GM21526 (cell line): Measurements from ENCODE around the gene PPP1R3G.
"Not testable (repeated sequence)": the region's sequence is repeated elsewhere in the genome, so short reads cannot be mapped to it uniquely, and the experiment has no call there.

ENCODE experiments used
- ATAC-seq: cut with Tn5 transposase; IDR thresholded peaks from one replicate; pipeline ENCODE4 v1.9.1; 2021; ENCODE audit warnings: moderate library complexity; ENCODE audit not compliant: unreplicated experiment, low FRiP score

Gene PPP1R3G

DNA sequence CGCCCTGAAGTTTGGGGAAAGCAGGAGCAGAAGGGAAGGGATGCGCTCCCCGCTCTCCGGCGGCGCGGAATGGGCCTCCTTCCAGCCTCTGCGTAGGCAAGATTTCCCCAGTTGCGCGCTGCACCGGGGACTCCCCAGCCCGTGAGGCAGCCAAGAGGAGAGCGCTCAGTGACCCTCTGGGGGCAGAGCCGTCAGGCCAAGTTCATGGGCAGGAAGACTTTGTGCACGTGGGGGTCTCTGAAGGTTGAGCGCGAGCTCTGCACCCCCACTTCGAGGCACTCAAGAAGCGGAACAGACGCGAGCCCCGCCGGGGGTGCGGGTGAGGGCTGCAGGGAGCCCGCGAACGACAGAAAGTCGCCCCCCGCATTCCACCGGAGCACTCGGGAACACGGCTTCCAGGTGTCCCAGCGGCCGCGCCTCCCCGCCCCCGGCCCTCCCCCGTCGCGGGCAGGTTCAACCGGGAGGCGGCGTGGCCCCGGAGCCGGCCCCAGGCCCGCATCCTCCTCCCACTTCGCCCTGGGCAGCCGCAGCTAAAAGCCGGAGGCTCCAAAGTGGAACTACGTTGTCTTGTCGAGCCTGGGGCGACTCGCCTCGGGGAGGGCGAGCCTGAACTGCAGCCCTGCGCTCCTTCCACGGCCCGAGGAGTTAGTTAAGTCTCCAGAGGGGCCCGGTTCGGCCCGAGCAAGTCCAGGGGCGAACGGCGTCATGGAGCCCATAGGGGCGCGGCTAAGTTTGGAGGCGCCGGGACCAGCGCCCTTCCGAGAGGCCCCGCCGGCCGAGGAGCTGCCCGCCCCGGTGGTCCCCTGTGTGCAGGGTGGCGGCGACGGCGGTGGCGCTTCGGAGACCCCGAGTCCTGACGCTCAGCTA lies at the start of gene PPP1R3G:
TSS of gene PPP1R3G (plus strand) at position 561 of the 867 bp plus-strand sequence. CDS start at position 706, 145 bp downstream.
- no peak for ATAC-seq

- ATAC-seq = no peak
These were observed 48.9 kb upstream of the PPP1R3G start for GRCh38 chr6:5036269-5036668.

DNA sequence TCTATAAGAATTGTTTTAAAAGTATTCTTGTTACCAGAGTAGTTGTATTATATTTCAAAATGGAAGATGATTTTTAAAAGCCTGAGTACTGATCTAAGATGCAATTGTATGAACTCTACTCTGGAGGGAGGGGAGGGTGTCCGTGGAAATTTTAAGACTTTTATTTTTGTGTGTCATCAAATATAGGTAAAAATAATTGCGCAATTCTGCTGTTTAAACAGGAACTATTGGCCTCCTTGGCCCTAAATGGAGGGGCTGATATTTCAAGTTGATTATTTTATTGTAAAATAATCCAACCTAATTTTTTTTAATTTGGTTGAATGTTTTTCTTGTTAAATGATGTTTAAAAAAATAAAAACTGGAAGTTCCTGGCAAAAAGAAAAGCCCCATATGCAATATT lies 43.2 kb upstream of the PPP1R3G start:
- no peak for ATAC-seq

DNA sequence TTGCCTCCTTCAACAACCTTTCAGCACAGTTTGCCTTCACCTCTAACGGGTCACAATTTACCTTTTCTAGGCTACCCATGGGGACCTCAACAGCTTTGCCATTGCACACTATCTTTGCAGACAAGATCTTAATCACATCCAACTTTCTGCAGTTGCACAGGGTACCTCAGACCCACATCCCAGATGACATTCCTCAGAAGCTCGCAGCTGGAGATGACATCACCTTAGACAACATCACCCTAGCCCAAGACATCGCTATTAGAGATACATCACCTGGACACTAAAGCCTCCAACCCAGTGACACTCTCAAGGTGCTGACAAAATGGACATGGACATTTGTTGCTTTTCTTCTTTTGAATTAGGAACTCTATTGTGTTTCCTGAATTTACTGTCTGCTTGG lies 42.7 kb upstream of the PPP1R3G start:
- no peak for ATAC-seq

GRCh38 chr6:5044866-5045265 lies 40.3 kb upstream of the PPP1R3G start:
- ATAC-seq = no peak

GRCh38 chr6:5045416-5045815 lies 39.7 kb upstream of the PPP1R3G start:
- no peak for ATAC-seq

- ATAC-seq = no peak
These were observed 38.7 kb upstream of the PPP1R3G start for GRCh38 chr6:5046430-5046829.

DNA sequence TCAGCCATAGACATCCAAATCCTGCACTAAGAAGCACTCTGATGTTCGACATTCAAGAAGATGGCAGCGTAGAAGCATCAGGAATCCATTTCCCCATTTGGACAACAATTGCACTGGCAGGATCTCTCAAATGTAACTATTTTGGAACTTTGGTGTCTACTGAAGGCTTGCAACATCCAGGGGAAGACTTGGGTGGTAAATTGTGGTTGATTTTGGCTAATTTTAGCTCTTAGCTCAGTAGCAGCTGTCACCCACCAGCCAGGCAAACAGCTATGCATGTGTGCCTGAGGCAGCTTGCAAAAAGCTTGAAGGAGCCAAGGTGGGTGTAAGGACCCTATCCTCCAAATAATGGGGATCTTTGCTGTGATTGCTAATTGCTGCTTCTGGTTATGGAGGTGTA lies 35.1 kb upstream of the PPP1R3G start:
- no peak for ATAC-seq

GRCh38 chr6:5051394-5051793 lies 33.7 kb upstream of the PPP1R3G start:
- no peak for ATAC-seq

DNA sequence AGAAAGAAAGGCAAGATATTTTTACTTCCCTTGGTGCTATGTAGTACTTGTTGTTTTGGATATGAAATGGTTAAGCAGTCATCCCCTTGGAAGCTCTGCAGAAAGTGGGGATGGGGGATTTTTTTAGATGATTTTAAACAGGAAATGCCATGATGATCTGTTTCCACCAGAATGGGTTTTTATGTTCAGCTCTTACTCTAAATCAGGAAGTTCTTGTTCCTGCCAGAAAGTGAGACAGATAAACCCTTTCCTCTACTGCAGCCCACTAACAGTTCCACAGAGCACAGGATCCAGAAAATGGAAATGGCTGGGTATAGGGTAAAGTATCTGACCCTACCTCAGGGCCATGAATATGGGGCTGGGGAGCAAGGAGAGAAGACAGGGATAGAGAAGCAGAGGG lies 32.1 kb upstream of the PPP1R3G start:
- no peak for ATAC-seq

GRCh38 chr6:5053864-5054244 lies 31.3 kb upstream of the PPP1R3G start:
- ATAC-seq = no peak

GRCh38 chr6:5054245-5054873 lies 30.8 kb upstream of the PPP1R3G start:
- ATAC-seq = no peak

DNA sequence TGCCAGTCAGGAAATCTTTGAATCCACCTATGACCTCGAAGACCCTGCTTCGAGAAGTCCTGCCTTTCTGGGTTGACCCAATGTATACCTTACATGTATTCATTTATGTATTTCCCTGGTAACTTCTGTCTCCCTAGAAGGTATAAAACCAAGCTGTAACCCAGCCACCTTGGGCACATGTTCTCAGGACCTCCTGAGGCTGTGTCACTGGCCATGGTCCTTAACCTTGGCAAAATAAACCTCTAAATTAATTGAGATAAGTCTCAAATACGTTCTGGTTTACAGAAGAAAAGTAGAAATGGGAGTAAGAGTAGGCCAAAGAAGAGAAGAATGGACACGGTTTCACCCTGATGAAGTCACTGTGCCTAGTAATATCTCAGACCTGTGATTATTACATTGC lies 30.0 kb upstream of the PPP1R3G start:
- no peak for ATAC-seq

DNA sequence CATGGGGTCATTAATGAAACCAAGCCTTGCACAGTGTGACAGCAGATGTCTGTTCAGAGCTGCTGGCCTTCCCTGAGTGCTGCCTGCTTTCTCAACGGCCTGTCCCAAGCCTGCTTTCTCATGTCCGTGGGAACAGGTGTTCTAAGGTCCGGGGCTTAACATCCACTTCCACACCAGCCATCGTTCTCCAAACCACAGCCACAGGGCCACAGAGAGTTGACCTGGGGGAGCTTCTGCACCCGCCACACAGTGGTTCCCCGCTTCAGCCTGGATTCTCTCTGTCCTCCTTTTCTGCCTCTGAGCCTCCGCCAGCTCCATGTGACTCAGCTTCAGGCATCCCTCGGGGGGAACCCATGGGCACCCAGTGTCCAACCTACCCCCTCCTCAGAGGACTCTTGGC lies 26.9 kb upstream of the PPP1R3G start:
- ATAC-seq = no peak

- no peak for ATAC-seq
These were observed 25.9 kb upstream of the PPP1R3G start for GRCh38 chr6:5059036-5059896.

DNA sequence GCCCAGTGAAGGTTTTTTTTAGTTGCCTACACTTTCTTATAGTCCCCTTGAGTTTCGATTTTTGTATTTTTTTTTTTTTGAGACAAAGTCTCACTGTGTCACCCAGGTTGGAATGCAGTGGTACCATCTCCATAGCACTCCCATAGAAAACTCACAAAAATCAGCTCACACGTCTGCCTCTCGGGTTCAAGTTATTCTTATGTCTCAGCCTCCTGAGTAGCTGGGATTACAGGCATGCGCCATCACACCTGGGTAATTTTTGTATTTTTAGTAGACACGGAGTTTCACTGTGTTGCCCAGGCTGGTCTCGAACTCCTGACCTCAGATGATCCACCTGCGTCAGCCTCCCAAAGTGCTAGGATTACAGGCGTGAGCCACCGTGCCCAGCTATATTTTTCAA lies 24.7 kb upstream of the PPP1R3G start:
- not testable (repeated sequence) for ATAC-seq

- no peak for ATAC-seq
These were observed 24.0 kb upstream of the PPP1R3G start for GRCh38 chr6:5061152-5061551.

- no peak for ATAC-seq
These were observed 21.5 kb upstream of the PPP1R3G start for GRCh38 chr6:5063617-5064016.

GRCh38 chr6:5066456-5067093 lies 18.6 kb upstream of the PPP1R3G start:
- ATAC-seq = no peak

DNA sequence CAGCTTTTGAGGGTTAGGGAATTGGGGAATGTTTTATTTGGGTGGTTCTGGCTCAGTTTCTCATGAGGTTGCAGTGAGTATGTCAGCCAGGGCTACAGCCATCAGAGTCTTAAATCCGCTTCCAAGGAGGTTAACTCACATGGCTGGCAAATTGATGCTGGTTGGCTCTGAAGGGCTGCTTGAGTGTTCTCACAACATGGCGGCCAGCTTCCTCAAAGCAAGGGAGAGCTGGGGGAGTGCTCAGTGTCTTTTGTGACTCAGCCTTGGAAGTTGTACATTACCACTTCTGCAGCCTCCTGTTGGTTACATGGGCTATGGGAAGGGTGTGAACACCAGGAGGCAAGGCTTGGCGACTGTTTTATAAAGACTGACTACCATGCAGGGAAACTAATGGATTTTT lies 17.8 kb upstream of the PPP1R3G start:
- ATAC-seq = no peak
